ENCODE measurements around the gene LIMK1. TPM values are rescaled to one million over a fixed set of nuclear protein-coding genes. Genes with fewer than 3 reads are reported as not detected.

Gene LIMK1
- total RNA-seq, 1 experiment from 2014 or later, result 63.8 TPM

DNA sequence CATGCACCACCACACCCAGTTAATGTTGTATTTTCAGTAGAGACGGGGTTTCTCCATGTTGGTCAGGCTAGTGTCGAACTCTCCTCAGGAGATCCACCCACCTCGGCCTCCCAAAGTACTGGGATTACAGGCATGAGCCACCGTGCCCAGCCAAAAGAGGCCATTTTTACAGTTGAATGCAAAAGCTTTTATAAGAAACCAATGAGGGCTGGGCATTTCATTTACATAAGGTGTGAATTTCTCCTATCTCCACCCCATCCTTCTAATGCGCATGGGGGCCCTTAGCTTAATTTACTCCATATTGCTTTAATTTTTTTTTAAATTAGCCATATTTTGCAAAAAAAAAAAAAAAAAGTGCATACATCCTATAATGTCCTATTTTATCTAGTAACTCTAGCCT, 65.5 kb downstream of the LIMK1 start:
- no peaks in the 10 kb centered on the region for H3K23me2 ChIP-seq (ENCODE audit: insufficient read length, low read depth, low read length, poor library complexity, severe bottlenecking)
- H3K36me3 Mint-ChIP-seq (ENCODE audit: insufficient read depth in 1 of 3, low read depth in 3 of 3), result peaks cover 0 to 6% (median 0%) of the 10 kb centered on the region in 3 experiments; a peak in 4 of 7 replicates
- H2BK15ac ChIP-seq (ENCODE audit: low read depth, low read length), result no peak overlapping the region
- no peaks in the 10 kb centered on the region for H3K9me3 ChIP-seq (ENCODE audit: control insufficient read depth, low read depth, low read length)
- no peak overlapping the region for H2BK20ac ChIP-seq (ENCODE audit: low read depth, low read length, poor library complexity, severe bottlenecking)
- H3K27ac ChIP-seq (ENCODE audit: insufficient read length, low read depth, low read length), result no peak overlapping the region
- no peak overlapping the region for H3K18ac ChIP-seq (ENCODE audit: insufficient read length, low read depth, low read length)
- peaks cover 5 to 11% of the 10 kb centered on the region in 2 experiments; a peak in 4 of 5 replicates for H3K9me3 Mint-ChIP-seq
- no peak overlapping the region for H3K14ac ChIP-seq (ENCODE audit: insufficient read depth, low read length)
- no CpG with 5 or more reads among the region's 5 CpGs for WGBS (ENCODE audit: extremely low coverage, insufficient read length, low lambda C conversion rate)
- H2BK120ac ChIP-seq (ENCODE audit: low read depth, low read length, poor library complexity, severe bottlenecking), result no peak overlapping the region
- no peak overlapping the region for H2AK5ac ChIP-seq (ENCODE audit: insufficient read length, low read length)
- no peak overlapping the region for H4K8ac ChIP-seq (replicated peaks; ENCODE audit: insufficient read length, low read depth, low read length)
- H3K27me3 ChIP-seq (ENCODE audit: insufficient read depth, low read length), result no peaks in the 10 kb centered on the region
- peaks cover 2% of the 10 kb centered on the region; the same call in 1 of the 2 replicates for H3K27me3 Mint-ChIP-seq (ENCODE audit: low read depth)
- H3K79me2 ChIP-seq (ENCODE audit: insufficient read depth, low read length), result no peaks in the 10 kb centered on the region
- H4K91ac ChIP-seq (ENCODE audit: insufficient read length, low read depth, low read length), result no peak overlapping the region
- no peak for TF ChIP-seq CTCF (conservative IDR thresholded peaks at IDR 0.05)
- no peak overlapping the region for H2BK5ac ChIP-seq (ENCODE audit: insufficient read length, low read length)
- no peak overlapping the region for H3K27ac Mint-ChIP-seq
- H2BK12ac ChIP-seq (ENCODE audit: insufficient read length, low read depth, low read length), result no peak overlapping the region
- no peaks in the 10 kb centered on the region for H3K4me1 ChIP-seq (ENCODE audit: insufficient read depth, low read length)
- H3K79me1 ChIP-seq (ENCODE audit: insufficient read depth, low read depth, low read length, poor library complexity, severe bottlenecking), result no peaks in the 10 kb centered on the region
- H3K4ac ChIP-seq (ENCODE audit: low read depth, low read length), result no peak overlapping the region
- H3K9ac ChIP-seq (ENCODE audit: extremely low read depth, insufficient read length, low read length), result no peak overlapping the region
- no peak overlapping the region for H3K4me2 ChIP-seq (ENCODE audit: insufficient read depth, insufficient read length, low read length)
- no peak overlapping the region for H3K23ac ChIP-seq (ENCODE audit: insufficient read length, low read depth, low read length)
- peaks cover 8 to 12% of the 10 kb centered on the region in 2 experiments for H3K4me1 Mint-ChIP-seq
- no peaks in the 10 kb centered on the region for H4K20me1 ChIP-seq (ENCODE audit: control insufficient read depth, insufficient read depth, insufficient read length)
- H2AFZ ChIP-seq (ENCODE audit: low read length), result no peak overlapping the region
- H4K5ac ChIP-seq (ENCODE audit: insufficient read length, low read depth, low read length), result no peak overlapping the region
- DNase-seq, result no peak
- no peak overlapping the region for H3K56ac ChIP-seq (ENCODE audit: insufficient read length, low read depth, low read length)
- no peak overlapping the region for H3K4me3 Mint-ChIP-seq
- H3T11ph ChIP-seq (ENCODE audit: low read length), result no peak overlapping the region
